CD4-positive, alpha-beta T cell (primary cell): ENCODE measurements around the gene SNED1. TPM values are rescaled to one million over a fixed set of nuclear protein-coding genes. Genes with fewer than 3 reads are reported as not detected.
A peak's percentile ranks its signal among the peaks of the same experiment; 100 is the strongest.

Source experiments
- ATAC-seq: fragments of 200-7000 bp; cut with Tn5 transposase; one replicate; pipeline ENCODE4 v1.10.0; 2022; ENCODE audit warnings: mild to moderate bottlenecking; ENCODE audit not compliant: poor library complexity
- CTCF ChIA-PET: fragments of 350-600 bp; sonication (Branson Sonifier 250); formaldehyde crosslinking; loops from one replicate; lab custom pipeline; 2021; ENCODE audit warnings: antibody characterized with exemption, inconsistent platforms; lab: Charles Lee
- POLR2A ChIA-PET: fragments of 350-600 bp; sonication (Branson Sonifier 250); formaldehyde crosslinking; loops from one replicate; lab custom pipeline; 2021; ENCODE audit warnings: antibody characterized with exemption, inconsistent platforms; lab: Charles Lee
- DNase-seq, 14 experiments: peaks; one replicate each; pipeline ENCODE4 v3.0.0-alpha.2; 2013 to 2020; ENCODE audit warnings: mixed read lengths in 2 of 14
- H3K27ac ChIP-seq, 2 donors: one replicate each; pipeline versions ENCODE4 v1.5.1 to v1.7.0; 2013; ENCODE audit warnings: low read length in 2 of 2, low read depth in 1 of 2, mild to moderate bottlenecking in 1 of 2
- H3K27me3 ChIP-seq, 2 experiments: 1 replicate in 1 of 2; 2 replicates in 1 of 2; pipeline versions ENCODE4 v1.6.1 to v1.7.0; 2013; ENCODE audit warnings: low read length in 2 of 2, control low read depth in 1 of 2, mild to moderate bottlenecking in 1 of 2, moderate library complexity in 1 of 2; ENCODE audit not compliant: insufficient read depth in 2 of 2, control insufficient read depth in 1 of 2
- H3K36me3 ChIP-seq: one replicate; pipeline ENCODE4 v1.6.1; 2013; ENCODE audit warnings: low read length, control low read depth; ENCODE audit not compliant: insufficient read depth
- H3K4me1 ChIP-seq: one replicate; pipeline ENCODE4 v1.6.1; 2013; ENCODE audit warnings: low read length, control low read depth; ENCODE audit not compliant: insufficient read depth
- H3K4me3 ChIP-seq: one replicate; pipeline ENCODE4 v1.5.1; 2013; ENCODE audit warnings: mild to moderate bottlenecking, low read length, moderate library complexity
- H3K9me3 ChIP-seq, 2 experiments: 1 replicate in 1 of 2; 2 replicates in 1 of 2; pipeline versions ENCODE4 v1.6.1 to v1.7.0; 2013; ENCODE audit warnings: low read length in 2 of 2, mild to moderate bottlenecking in 2 of 2, control low read depth in 1 of 2, moderate library complexity in 1 of 2; ENCODE audit not compliant: control insufficient read depth in 1 of 2, insufficient read depth in 1 of 2
- H3K27ac Mint-ChIP-seq: one replicate; pipeline ENCODE4 v1.8.0; 2020; ENCODE audit warnings: mixed read lengths
- H3K27me3 Mint-ChIP-seq: one replicate; pipeline ENCODE4 v1.8.0; 2021; ENCODE audit warnings: mixed read lengths
- H3K36me3 Mint-ChIP-seq: one replicate; pipeline ENCODE4 v1.8.0; 2021; ENCODE audit warnings: low read depth, mixed read lengths
- H3K4me1 Mint-ChIP-seq: one replicate; pipeline ENCODE4 v1.8.0; 2021; ENCODE audit warnings: low read depth, mixed read lengths
- H3K4me3 Mint-ChIP-seq: one replicate; pipeline ENCODE4 v1.8.0; 2020; ENCODE audit warnings: mild to moderate bottlenecking, mixed read lengths
- H3K9me3 Mint-ChIP-seq: one replicate; pipeline ENCODE4 v1.8.0; 2020; ENCODE audit warnings: mixed read lengths
- intact Hi-C, 2 experiments: fragments of 100-400 bp; cut with DNase I in 1 of 2; cut with micrococcal nuclease in 1 of 2; formaldehyde crosslinking; loops; one replicate each; pipeline versions ENCODE4 v1.15.1 to v1.9.0; 2023 to 2025; cut with DNase I, micrococcal nuclease
- total RNA-seq, 174 experiments: library from RNA in 2 of 174; stranded (reverse) in 2 of 174; gene quantifications; one replicate each; pipeline ENCODE4 v1.2.3 and lab custom pipeline; 2021 to 2026
- TF ChIP-seq, protein P1 (sequence below): fragments of 200-600 bp; IDR thresholded peaks from one replicate; pipeline ENCODE4 v1.8.0; 2022; ENCODE audit warnings: antibody characterized with exemption, mild to moderate bottlenecking

The SNED1 gene
- total RNA-seq, 2 experiments from 2014 or later: 42.0 to 42.7 TPM

DNA sequence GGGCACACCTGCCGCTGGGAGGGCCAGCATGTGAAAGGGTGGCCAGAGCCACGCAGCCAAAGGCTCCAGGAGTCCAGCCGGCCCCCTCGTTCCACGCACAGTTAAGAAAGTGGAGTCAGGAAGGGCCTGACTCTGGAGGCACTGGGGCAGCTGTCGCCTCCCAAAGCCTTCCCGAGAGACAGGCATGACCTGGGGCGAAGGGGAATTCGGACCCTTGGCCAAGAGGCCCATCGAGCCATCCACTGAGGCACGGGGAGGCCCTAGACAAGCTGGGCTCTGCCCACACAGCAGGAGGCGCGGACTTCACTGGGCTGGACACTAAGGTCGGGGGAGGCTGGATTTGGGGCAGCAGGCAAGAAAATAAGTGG, 38.5 kb upstream of the SNED1 start:
- CTCF ChIA-PET: no interaction called here
- H3K27ac Mint-ChIP-seq: no peak overlapping the region
- H3K4me1 Mint-ChIP-seq: no peaks in the 10 kb centered on the region
- H3K27me3 Mint-ChIP-seq: peaks cover 5% of the 10 kb centered on the region
- no peaks in the 10 kb centered on the region for H3K4me1 ChIP-seq
- TF ChIP-seq, protein P1, sequence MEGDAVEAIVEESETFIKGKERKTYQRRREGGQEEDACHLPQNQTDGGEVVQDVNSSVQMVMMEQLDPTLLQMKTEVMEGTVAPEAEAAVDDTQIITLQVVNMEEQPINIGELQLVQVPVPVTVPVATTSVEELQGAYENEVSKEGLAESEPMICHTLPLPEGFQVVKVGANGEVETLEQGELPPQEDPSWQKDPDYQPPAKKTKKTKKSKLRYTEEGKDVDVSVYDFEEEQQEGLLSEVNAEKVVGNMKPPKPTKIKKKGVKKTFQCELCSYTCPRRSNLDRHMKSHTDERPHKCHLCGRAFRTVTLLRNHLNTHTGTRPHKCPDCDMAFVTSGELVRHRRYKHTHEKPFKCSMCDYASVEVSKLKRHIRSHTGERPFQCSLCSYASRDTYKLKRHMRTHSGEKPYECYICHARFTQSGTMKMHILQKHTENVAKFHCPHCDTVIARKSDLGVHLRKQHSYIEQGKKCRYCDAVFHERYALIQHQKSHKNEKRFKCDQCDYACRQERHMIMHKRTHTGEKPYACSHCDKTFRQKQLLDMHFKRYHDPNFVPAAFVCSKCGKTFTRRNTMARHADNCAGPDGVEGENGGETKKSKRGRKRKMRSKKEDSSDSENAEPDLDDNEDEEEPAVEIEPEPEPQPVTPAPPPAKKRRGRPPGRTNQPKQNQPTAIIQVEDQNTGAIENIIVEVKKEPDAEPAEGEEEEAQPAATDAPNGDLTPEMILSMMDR: no peak
- no peak overlapping the region for H3K4me3 ChIP-seq
- no peaks in the 10 kb centered on the region for H3K9me3 ChIP-seq
- peaks cover 0 to 4% of the 10 kb centered on the region in 2 experiments for H3K27me3 ChIP-seq
- no peak overlapping the region for H3K27ac ChIP-seq
- DNase-seq (peak in 1 of 14 experiments; percentile 8), ATAC-seq (no peak)
- no peaks in the 10 kb centered on the region for H3K36me3 Mint-ChIP-seq
- no peaks in the 10 kb centered on the region for H3K9me3 Mint-ChIP-seq
- intact Hi-C loops: no loop called here
- H3K4me3 Mint-ChIP-seq: no peak overlapping the region
- POLR2A ChIA-PET: no interaction called here
- no peaks in the 10 kb centered on the region for H3K36me3 ChIP-seq

DNA sequence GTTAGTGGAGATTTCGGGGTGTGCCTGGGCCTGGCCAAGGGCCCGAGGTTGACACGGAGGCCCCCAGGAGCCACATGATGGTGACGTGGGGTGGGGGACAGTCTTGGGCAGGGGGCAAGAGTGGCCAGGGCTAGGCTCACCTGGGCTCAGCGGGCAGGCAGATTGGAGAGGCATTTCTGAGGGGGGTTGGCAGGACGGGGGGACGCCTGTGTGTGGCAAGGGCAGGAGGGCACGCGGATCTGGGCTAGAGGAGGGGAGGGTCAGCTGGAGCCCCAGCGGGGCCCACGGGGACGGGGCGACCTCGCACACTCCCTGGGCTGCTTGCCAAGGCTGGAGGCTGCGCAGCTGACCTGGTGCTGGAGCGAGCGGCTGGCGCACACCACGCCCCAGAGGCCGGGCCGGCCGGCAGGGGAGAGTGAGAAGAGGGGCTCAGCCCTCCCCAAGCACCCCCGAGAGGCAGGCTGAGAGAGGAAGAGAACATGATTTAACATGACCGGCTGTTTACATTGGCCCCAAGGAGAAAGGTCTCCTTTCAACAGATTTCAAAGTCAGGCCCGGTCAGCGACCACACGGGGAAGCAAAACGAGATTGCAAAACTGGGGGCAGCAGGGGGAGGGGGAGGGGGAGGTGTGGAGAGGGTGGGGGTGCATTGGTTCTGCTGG, 38.0 kb upstream of the SNED1 start:
- TF ChIP-seq, protein P1: no peak
- ATAC-seq (no peak), DNase-seq (peak in 1 of 14 experiments; percentile 7)
- H3K27me3 ChIP-seq: peaks cover 0 to 4% of the 10 kb centered on the region in 2 experiments
- ChIA-PET CTCF (no interaction called here), POLR2A (no interaction called here)
- H3K4me1 ChIP-seq: no peaks in the 10 kb centered on the region
- H3K27me3 Mint-ChIP-seq: no peaks in the 10 kb centered on the region
- no peak overlapping the region for H3K27ac ChIP-seq
- no peak overlapping the region for H3K4me3 ChIP-seq
- no peaks in the 10 kb centered on the region for H3K9me3 ChIP-seq
- intact Hi-C loops: no loop called here
- H3K36me3 ChIP-seq: no peaks in the 10 kb centered on the region
- H3K27ac Mint-ChIP-seq: no peak overlapping the region
- no peaks in the 10 kb centered on the region for H3K36me3 Mint-ChIP-seq
- no peaks in the 10 kb centered on the region for H3K4me1 Mint-ChIP-seq
- no peaks in the 10 kb centered on the region for H3K9me3 Mint-ChIP-seq
- no peak overlapping the region for H3K4me3 Mint-ChIP-seq

DNA sequence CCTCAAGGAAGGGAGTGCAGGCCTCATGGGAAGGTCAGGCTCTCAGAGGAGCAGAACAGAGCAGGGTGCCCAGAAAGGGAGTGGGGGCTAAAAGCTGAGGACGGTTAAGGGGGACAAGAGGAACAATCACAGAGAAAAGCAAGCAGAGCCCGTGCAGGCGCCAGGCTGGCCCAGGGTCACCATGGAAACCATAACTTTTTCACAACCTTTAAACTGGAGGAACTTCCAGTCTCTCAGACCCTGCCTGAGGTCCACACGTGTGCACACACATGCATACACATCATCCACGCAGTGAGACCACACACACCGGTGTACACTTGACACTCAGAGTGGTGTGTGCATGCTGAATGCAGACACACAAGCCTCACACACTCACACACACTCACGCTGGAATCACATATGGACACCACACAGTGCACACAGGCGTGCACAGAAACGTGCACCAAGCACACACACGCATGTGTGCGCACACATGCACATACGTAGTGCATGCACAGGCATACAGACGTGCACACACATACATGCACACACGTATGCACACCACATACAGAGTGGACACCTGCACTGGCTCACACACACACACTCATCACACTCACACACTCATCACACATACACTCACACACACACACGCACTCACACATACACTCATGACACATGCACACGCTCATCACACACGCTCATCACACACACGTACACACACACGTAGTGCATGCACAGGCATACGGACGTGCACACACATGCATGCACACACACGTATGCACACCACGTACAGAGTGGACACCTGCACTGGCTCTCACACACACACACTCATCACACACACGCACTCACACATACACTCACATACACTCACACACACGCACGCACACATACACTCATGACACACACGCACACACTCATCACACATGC, 37.2 kb upstream of the SNED1 start:
- H3K27me3 Mint-ChIP-seq: no peaks in the 10 kb centered on the region
- peak in 1 of 14 experiments; percentile 16 for DNase-seq
- H3K9me3 Mint-ChIP-seq: no peaks in the 10 kb centered on the region
- no peaks in the 10 kb centered on the region for H3K36me3 Mint-ChIP-seq
- H3K27ac ChIP-seq: no peak overlapping the region
- H3K36me3 ChIP-seq: no peaks in the 10 kb centered on the region
- H3K9me3 ChIP-seq: no peaks in the 10 kb centered on the region
- no peak overlapping the region for H3K4me3 Mint-ChIP-seq
- POLR2A ChIA-PET: no interaction called here
- peaks cover 0 to 4% of the 10 kb centered on the region in 2 experiments for H3K27me3 ChIP-seq
- ATAC-seq: no peak
- CTCF ChIA-PET: no interaction called here
- no peak overlapping the region for H3K4me3 ChIP-seq
- H3K27ac Mint-ChIP-seq: no peak overlapping the region
- intact Hi-C loops: no loop called here
- H3K4me1 Mint-ChIP-seq: no peaks in the 10 kb centered on the region
- H3K4me1 ChIP-seq: no peaks in the 10 kb centered on the region
- TF ChIP-seq, protein P1: no peak
